HUES64 (cell line): ENCODE measurements around the gene GNAI1.

ENCODE experiments used
- H3K27ac ChIP-seq: 2 replicates; pipeline ENCODE4 v1.7.0; 2013; ENCODE audit warnings: low read depth, low read length, inconsistent platforms
- H3K27me3 ChIP-seq: 2 replicates; pipeline ENCODE4 v1.6.1; 2013; ENCODE audit warnings: mild to moderate bottlenecking, low read length; ENCODE audit not compliant: insufficient read depth
- H3K36me3 ChIP-seq: 2 replicates; pipeline ENCODE4 v1.6.1; 2013; ENCODE audit warnings: mild to moderate bottlenecking, low read length; ENCODE audit not compliant: insufficient read depth
- H3K4me1 ChIP-seq: 2 replicates; pipeline ENCODE4 v1.6.1; 2013; ENCODE audit warnings: mild to moderate bottlenecking, low read length, moderate library complexity; ENCODE audit not compliant: insufficient read depth
- H3K4me3 ChIP-seq: 2 replicates; pipeline ENCODE4 v1.5.1; 2013; ENCODE audit warnings: mild to moderate bottlenecking, low read length, moderate library complexity
- H3K9ac ChIP-seq: 2 replicates; pipeline ENCODE4 v1.6.1; 2013; ENCODE audit warnings: mild to moderate bottlenecking, low read depth, low read length
- H3K9me3 ChIP-seq: 2 replicates; pipeline ENCODE4 v1.6.1; 2013; ENCODE audit warnings: low read depth, low read length; ENCODE audit not compliant: insufficient read depth
- WGBS: fragments of 150-250, 120-280 bp; methylation state at CpG from one replicate; pipeline ENCODE4 v1.1.7; 2013; ENCODE audit warnings: missing lambda C conversion rate; 5-methylcytosine and 5-hydroxymethylcytosine counted together

The GNAI1 gene

DNA sequence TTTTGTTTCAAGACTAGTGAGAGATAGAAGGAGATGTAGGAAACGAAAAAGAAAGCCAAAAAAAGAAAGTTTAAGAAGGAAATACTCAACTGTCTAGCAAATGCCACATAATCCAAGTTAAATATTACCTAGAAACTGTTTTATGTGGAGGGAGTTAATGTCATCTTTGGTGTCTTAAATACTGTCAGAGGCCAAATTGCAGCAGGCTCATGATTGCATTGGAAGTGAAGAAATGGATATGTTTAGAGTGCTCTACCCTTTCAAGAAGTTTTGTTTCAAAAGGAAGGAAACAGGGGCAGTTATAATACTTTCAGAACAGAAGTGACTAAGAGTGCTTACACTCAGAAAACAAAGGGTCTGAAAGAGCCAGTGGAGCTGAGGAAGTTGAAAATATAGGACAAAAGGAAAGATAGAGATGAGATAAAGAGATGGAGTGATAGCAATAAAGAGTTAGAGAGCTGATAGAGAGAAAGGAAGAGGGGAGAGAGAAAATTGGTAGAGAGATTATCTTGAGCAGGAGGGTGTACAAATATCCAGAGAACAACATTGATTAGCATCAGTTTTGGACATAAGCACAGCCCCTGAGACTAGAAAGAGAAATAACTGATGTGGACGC is 28.0 kb upstream of the GNAI1 start:
- H3K4me1 ChIP-seq, result peaks cover 8% of the 10 kb centered on the region; the same call in 1 of the 2 replicates
- H3K36me3 ChIP-seq, result no peaks in the 10 kb centered on the region
- no peak overlapping the region for H3K27ac ChIP-seq
- 98% methylated on average over 1 of the region's 2 CpGs for WGBS
- H3K4me3 ChIP-seq, result no peak overlapping the region
- no peak overlapping the region for H3K9ac ChIP-seq
- H3K9me3 ChIP-seq, result no peaks in the 10 kb centered on the region
- H3K27me3 ChIP-seq, result no peaks in the 10 kb centered on the region

GRCh38 chr7:80107278-80107677 is 27.4 kb upstream of the GNAI1 start:
- H3K4me3 ChIP-seq, result no peak overlapping the region
- no peaks in the 10 kb centered on the region for H3K27me3 ChIP-seq
- H3K27ac ChIP-seq, result no peak overlapping the region
- H3K9me3 ChIP-seq, result no peaks in the 10 kb centered on the region
- no peaks in the 10 kb centered on the region for H3K36me3 ChIP-seq
- 92% methylated on average over 1 of the region's 1 CpG for WGBS
- H3K4me1 ChIP-seq, result peaks cover 8% of the 10 kb centered on the region; the same call in 1 of the 2 replicates
- H3K9ac ChIP-seq, result no peak overlapping the region

- no peaks in the 10 kb centered on the region for H3K27me3 ChIP-seq
- no peak overlapping the region for H3K9ac ChIP-seq
- 84% methylated on average over 4 of the region's 5 CpGs for WGBS
- H3K4me1 ChIP-seq, result peaks cover 8% of the 10 kb centered on the region; the same call in 1 of the 2 replicates
- no peak overlapping the region for H3K27ac ChIP-seq
- no peaks in the 10 kb centered on the region for H3K9me3 ChIP-seq
- no peak overlapping the region for H3K4me3 ChIP-seq
- H3K36me3 ChIP-seq, result no peaks in the 10 kb centered on the region
These were observed 24.3 kb upstream of the GNAI1 start for GRCh38 chr7:80110376-80110775.

- no peaks in the 10 kb centered on the region for H3K4me1 ChIP-seq
- no peak overlapping the region for H3K27ac ChIP-seq
- H3K9me3 ChIP-seq, result no peaks in the 10 kb centered on the region
- whole genome bisulfite sequencing, result 92% methylated on average over 4 of the region's 4 CpGs
- H3K4me3 ChIP-seq, result no peak overlapping the region
- no peak overlapping the region for H3K9ac ChIP-seq
- no peaks in the 10 kb centered on the region for H3K27me3 ChIP-seq
- H3K36me3 ChIP-seq, result no peaks in the 10 kb centered on the region
These were observed 20.5 kb upstream of the GNAI1 start for GRCh38 chr7:80114159-80114558.

- H3K36me3 ChIP-seq, result no peaks in the 10 kb centered on the region
- no peak overlapping the region for H3K4me3 ChIP-seq
- no peak overlapping the region for H3K9ac ChIP-seq
- H3K27ac ChIP-seq, result no peak overlapping the region
- WGBS, result 92% methylated on average over 4 of the region's 4 CpGs
- H3K4me1 ChIP-seq, result peaks cover 29% of the 10 kb centered on the region
- no peaks in the 10 kb centered on the region for H3K9me3 ChIP-seq
- peaks cover 20% of the 10 kb centered on the region for H3K27me3 ChIP-seq
These were observed 9.9 kb upstream of the GNAI1 start for GRCh38 chr7:80124526-80125264.

DNA sequence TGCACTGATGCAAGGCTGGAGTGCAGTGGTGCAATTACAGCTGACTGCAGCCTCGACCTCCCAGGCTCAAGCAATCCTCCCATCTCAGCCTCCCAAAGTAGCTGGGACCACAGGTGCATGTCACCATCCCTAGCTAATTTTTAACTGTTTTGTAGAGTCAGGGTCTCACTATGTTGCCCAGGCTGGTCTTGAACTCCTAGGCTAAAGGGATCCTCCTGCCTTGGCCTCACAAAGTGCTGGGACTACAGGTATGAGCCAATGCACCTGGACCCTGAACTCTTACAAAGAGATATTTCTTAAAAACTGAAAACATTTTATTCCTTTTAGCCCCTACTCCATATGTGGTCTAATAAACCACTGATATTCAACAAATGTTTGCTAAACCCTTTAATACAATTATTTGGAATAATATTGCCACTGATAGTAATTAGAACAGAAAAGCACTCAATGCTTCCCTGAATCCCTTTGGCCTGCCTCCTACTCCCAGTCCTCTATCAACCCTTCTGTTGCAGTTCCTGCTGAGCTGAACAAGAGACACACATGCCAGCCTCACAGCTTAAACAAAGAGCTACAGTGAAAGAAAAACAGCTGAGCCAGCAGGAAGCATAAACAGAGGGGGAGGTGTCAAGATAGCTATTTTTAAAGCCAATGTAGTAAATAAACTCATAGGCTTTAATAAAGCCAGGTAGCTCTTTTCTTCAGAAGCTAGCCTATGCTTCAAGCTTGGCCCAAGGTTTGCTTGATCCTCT is 7.0 kb upstream of the GNAI1 start:
- no peaks in the 10 kb centered on the region for H3K36me3 ChIP-seq
- H3K9ac ChIP-seq, result no peak overlapping the region
- no peaks in the 10 kb centered on the region for H3K9me3 ChIP-seq
- H3K4me3 ChIP-seq, result no peak overlapping the region
- peak overlapping the region; percentile 26; the same call in 1 of the 2 replicates for H3K27ac ChIP-seq
- peaks cover 29% of the 10 kb centered on the region for H3K4me1 ChIP-seq
- H3K27me3 ChIP-seq, result peaks cover 27% of the 10 kb centered on the region
- WGBS, result 88% methylated on average over 1 of the region's 1 CpG

GRCh38 chr7:80128918-80129317 is 5.7 kb upstream of the GNAI1 start:
- no peak overlapping the region for H3K9ac ChIP-seq
- H3K4me1 ChIP-seq, result peaks cover 28% of the 10 kb centered on the region
- peaks cover 27% of the 10 kb centered on the region for H3K27me3 ChIP-seq
- H3K27ac ChIP-seq, result no peak overlapping the region
- no peaks in the 10 kb centered on the region for H3K9me3 ChIP-seq
- WGBS, result 93% methylated on average over 3 of the region's 3 CpGs
- H3K36me3 ChIP-seq, result no peaks in the 10 kb centered on the region
- H3K4me3 ChIP-seq, result no peak overlapping the region

GRCh38 chr7:80129785-80130184 is 4.8 kb upstream of the GNAI1 start:
- Histone ChIP-seq H3K36me3 (no peaks in the 10 kb centered on the region), H3K4me3 (no peak overlapping the region), H3K27ac (no peak overlapping the region), H3K27me3 (peaks cover 27% of the 10 kb centered on the region), H3K9ac (no peak overlapping the region), H3K4me1 (peaks cover 21% of the 10 kb centered on the region), H3K9me3 (no peaks in the 10 kb centered on the region)

DNA sequence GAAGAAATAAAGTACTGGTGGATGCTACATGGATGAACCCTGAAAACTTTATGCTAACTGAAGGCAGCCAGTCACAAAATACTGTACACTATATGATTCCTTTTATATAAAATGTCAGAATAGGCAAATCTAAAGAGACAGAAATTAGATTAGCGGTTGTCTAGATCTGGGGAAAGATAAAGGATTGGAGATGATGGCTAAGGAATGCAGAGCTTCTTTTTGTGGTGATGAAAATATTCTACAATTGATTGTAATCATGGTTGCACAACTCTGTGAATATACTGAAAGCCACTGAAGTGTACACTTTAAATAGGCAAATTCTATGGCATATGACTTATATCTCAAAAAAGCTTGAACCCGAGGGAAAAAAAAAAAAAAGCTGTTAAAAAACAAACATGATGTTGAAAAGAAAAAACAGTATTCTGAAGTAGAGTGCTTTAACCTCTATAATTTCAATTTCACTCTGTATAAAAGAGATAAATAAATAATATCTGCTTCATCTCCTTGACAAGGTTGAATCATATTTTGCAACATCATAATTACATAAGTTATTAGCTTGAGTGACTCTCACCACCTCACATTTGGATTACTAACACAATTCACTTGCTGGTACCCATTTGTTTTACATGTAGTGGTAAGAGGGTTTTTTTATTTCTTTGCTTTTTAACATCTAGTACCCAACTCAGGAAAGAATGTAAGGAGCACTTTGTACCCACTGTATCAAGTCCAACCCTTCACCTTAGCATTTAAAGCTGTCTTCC is 2.8 kb upstream of the GNAI1 start:
- Histone ChIP-seq H3K4me1 (peaks cover 25% of the 10 kb centered on the region), H3K9ac (no peak overlapping the region), H3K36me3 (no peaks in the 10 kb centered on the region), H3K27me3 (peaks cover 18% of the 10 kb centered on the region), H3K9me3 (no peaks in the 10 kb centered on the region), H3K4me3 (no peak overlapping the region), H3K27ac (no peak overlapping the region)
- 92% methylated on average over 1 of the region's 2 CpGs for WGBS

- peaks cover 18% of the 10 kb centered on the region for H3K27me3 ChIP-seq
- no peak overlapping the region for H3K27ac ChIP-seq
- H3K4me1 ChIP-seq, result peaks cover 21% of the 10 kb centered on the region
- H3K9ac ChIP-seq, result no peak overlapping the region
- H3K9me3 ChIP-seq, result no peaks in the 10 kb centered on the region
- H3K36me3 ChIP-seq, result no peaks in the 10 kb centered on the region
- H3K4me3 ChIP-seq, result no peak overlapping the region
- WGBS, result 82% methylated on average over 3 of the region's 3 CpGs
These were observed 2.0 kb upstream of the GNAI1 start for GRCh38 chr7:80132594-80132993.
